Endothelial cell of umbilical vein (primary cell): ENCODE data around the gene TEKT5.

Experiments used
- EZH2 ChIP-seq: IDR thresholded peaks from 2 replicates; pipeline ENCODE4 v1.6.1; 2012; ENCODE audit warnings: borderline replicate concordance, low read depth, mild to moderate bottlenecking, moderate library complexity, low read length, inconsistent platforms; ENCODE audit not compliant: severe bottlenecking
- GATA2 ChIP-seq: IDR thresholded peaks from 2 replicates; pipeline ENCODE4 v1.7.0; 2011; ENCODE audit warnings: low read depth, mild to moderate bottlenecking, moderate library complexity, mixed read lengths, low read length; ENCODE audit not compliant: insufficient read length, insufficient read depth
- JUN ChIP-seq: IDR thresholded peaks from 2 replicates; pipeline ENCODE4 v1.6.1; 2011; ENCODE audit warnings: borderline replicate concordance, low read depth; ENCODE audit not compliant: insufficient read length, insufficient read depth
- MYC ChIP-seq: IDR thresholded peaks from one replicate; pipeline ENCODE4 v1.6.1; 2011; ENCODE audit warnings: mild to moderate bottlenecking, low read depth, low read length
- POLR2A ChIP-seq: IDR thresholded peaks from 2 replicates; pipeline ENCODE4 v1.6.1; 2012; ENCODE audit warnings: low read depth, mild to moderate bottlenecking, control low read depth, low read length
- POLR2AphosphoS5 ChIP-seq: IDR thresholded peaks from 2 replicates; pipeline ENCODE4 v1.6.1; 2012; ENCODE audit warnings: low read depth, mild to moderate bottlenecking, control low read depth, low read length, moderate library complexity; ENCODE audit not compliant: insufficient read depth
- TF ChIP-seq, protein P1 (sequence below), 2 donors: IDR thresholded peaks; 1 replicate in 1 of 2; 2 replicates in 1 of 2; pipeline ENCODE4 v1.5.1; 2011; ENCODE audit warnings: low read length in 2 of 2, mild to moderate bottlenecking in 2 of 2, moderate library complexity in 2 of 2, control low read depth in 1 of 2, inconsistent platforms in 1 of 2, low read depth in 1 of 2; ENCODE audit not compliant: insufficient read depth in 1 of 2; ENCODE audit errors: extremely low read depth in 1 of 2

DNA sequence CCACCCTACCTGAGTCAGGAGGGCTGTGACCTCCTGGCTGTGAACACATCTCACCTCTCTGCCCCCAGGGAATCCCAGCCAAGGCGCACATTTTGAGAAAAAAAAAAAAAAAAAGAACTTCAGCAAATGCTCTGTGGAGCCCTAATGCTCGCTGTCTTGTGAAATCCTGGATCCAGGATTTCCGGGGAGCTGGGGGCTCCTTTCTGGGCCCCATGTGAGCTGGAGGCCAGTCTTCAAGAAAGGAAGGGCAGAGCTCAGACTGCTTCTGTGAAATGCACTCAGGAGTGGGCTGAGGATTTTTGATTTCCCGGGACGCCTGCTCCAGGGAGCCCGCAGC is 78.3 kb downstream of the TEKT5 start:
- TF ChIP-seq POLR2A (no peak), MYC (no peak), EZH2 (no peak), POLR2AphosphoS5 (no peak), GATA2 (no peak), JUN (no peak)
- TF ChIP-seq, protein P1, sequence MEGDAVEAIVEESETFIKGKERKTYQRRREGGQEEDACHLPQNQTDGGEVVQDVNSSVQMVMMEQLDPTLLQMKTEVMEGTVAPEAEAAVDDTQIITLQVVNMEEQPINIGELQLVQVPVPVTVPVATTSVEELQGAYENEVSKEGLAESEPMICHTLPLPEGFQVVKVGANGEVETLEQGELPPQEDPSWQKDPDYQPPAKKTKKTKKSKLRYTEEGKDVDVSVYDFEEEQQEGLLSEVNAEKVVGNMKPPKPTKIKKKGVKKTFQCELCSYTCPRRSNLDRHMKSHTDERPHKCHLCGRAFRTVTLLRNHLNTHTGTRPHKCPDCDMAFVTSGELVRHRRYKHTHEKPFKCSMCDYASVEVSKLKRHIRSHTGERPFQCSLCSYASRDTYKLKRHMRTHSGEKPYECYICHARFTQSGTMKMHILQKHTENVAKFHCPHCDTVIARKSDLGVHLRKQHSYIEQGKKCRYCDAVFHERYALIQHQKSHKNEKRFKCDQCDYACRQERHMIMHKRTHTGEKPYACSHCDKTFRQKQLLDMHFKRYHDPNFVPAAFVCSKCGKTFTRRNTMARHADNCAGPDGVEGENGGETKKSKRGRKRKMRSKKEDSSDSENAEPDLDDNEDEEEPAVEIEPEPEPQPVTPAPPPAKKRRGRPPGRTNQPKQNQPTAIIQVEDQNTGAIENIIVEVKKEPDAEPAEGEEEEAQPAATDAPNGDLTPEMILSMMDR (IDR thresholded peaks at IDR 0.05; ENCODE audit: extremely low read depth in 1 of 2, insufficient read depth in 1 of 2, low read depth in 1 of 2, low read length in 2 of 2) = no peak
